B cell (primary cell): Measurements from ENCODE around the gene RNF166. TPM values are rescaled to one million over a fixed set of nuclear protein-coding genes. Genes with fewer than 3 reads are reported as not detected.

Source experiments
- ATAC-seq: fragments of 200-7000 bp; cut with Tn5 transposase; one replicate; pipeline ENCODE4 v1.10.0; 2021; ENCODE audit warnings: low read depth, mild to moderate bottlenecking, moderate number of reproducible peaks, moderate library complexity
- CTCF ChIA-PET: fragments of 350-600 bp; sonication (Branson Sonifier 250); formaldehyde crosslinking; loops from one replicate; lab custom pipeline; 2021; ENCODE audit warnings: antibody characterized with exemption, inconsistent platforms; lab: Charles Lee
- POLR2A ChIA-PET: fragments of 350-600 bp; sonication (Branson Sonifier 250); formaldehyde crosslinking; loops from one replicate; lab custom pipeline; 2021; ENCODE audit warnings: antibody characterized with exemption; lab: Charles Lee
- DNase-seq: peaks from one replicate; pipeline ENCODE4 v3.0.0; 2013
- H2AFZ ChIP-seq: 2 replicates; pipeline ENCODE4 v1.6.1; 2012; ENCODE audit warnings: mild to moderate bottlenecking, low read depth, low read length; ENCODE audit not compliant: insufficient read depth, poor library complexity, severe bottlenecking
- H3K27ac ChIP-seq, 2 donors: 1 replicate in 1 of 2; 2 replicates in 1 of 2; pipeline ENCODE4 v1.5.1; 2012 to 2013; ENCODE audit warnings: low read length in 2 of 2, mild to moderate bottlenecking in 2 of 2, moderate library complexity in 1 of 2
- H3K27me3 ChIP-seq, 4 experiments: fragments of 200-600 bp in 1 of 4; sonication (generic) in 1 of 4; replicated peaks in 1 of 4; 1 replicate in 2 of 4; 2 replicates in 2 of 4; pipeline versions ENCODE4 v1.6.1 to v1.7.0; 2013 to 2016; ENCODE audit warnings: low read length in 3 of 4, mild to moderate bottlenecking in 2 of 4, mixed read lengths in 1 of 4, moderate library complexity in 1 of 4; ENCODE audit not compliant: insufficient read depth in 4 of 4, control insufficient read depth in 3 of 4; ENCODE audit errors: control extremely low read depth in 1 of 4
- H3K36me3 ChIP-seq, 2 experiments: replicated peaks in 1 of 2; 1 replicate in 1 of 2; 2 replicates in 1 of 2; pipeline versions ENCODE4 v1.6.1 to v1.7.1; 2013; ENCODE audit warnings: low read length in 1 of 2; ENCODE audit not compliant: insufficient read depth in 2 of 2, control insufficient read depth in 1 of 2; ENCODE audit errors: control extremely low read depth in 1 of 2, extremely low read depth in 1 of 2
- H3K4me1 ChIP-seq, 2 donors: fragments of 200-600 bp in 1 of 2; sonication (generic) in 1 of 2; 1 replicate in 1 of 2; 2 replicates in 1 of 2; pipeline versions ENCODE4 v1.5.1 to v1.6.1; 2013 to 2017; ENCODE audit warnings: low read length in 2 of 2; ENCODE audit not compliant: control insufficient read depth in 2 of 2, insufficient read depth in 2 of 2
- H3K4me2 ChIP-seq: replicated peaks from 2 replicates; pipeline ENCODE3; 2012; ENCODE audit warnings: mild to moderate bottlenecking, low read depth, low read length; ENCODE audit not compliant: poor library complexity, severe bottlenecking
- H3K4me3 ChIP-seq, 5 experiments: fragments of 200-600 bp in 1 of 5; sonication (generic) in 1 of 5; 1 replicate in 3 of 5; 2 replicates in 2 of 5; pipeline versions ENCODE4 v1.5.1 to v1.7.0; 2011 to 2016; ENCODE audit warnings: low read length in 4 of 5, mild to moderate bottlenecking in 4 of 5, low read depth in 2 of 5, control low read depth in 1 of 5, moderate library complexity in 1 of 5; ENCODE audit not compliant: insufficient read depth in 1 of 5; ENCODE audit errors: control extremely low read depth in 1 of 5, extremely low read depth in 1 of 5
- H3K79me2 ChIP-seq: fragments of 200-600 bp; sonication (generic); one replicate; pipeline ENCODE4 v1.6.0; 2016; ENCODE audit warnings: low read length; ENCODE audit not compliant: control insufficient read depth, insufficient read depth
- H3K9ac ChIP-seq: fragments of 200-600 bp; sonication (generic); 2 replicates; pipeline ENCODE4 v1.6.1; 2017; ENCODE audit warnings: mild to moderate bottlenecking, low read length, moderate library complexity
- H3K9me3 ChIP-seq, 3 donors: one replicate each; pipeline versions ENCODE4 v1.6.1 to v1.7.1; 2013; ENCODE audit warnings: low read length in 2 of 3; ENCODE audit not compliant: control insufficient read depth in 2 of 3, insufficient read depth in 1 of 3; ENCODE audit errors: control extremely low read depth in 1 of 3
- H4K20me1 ChIP-seq: 2 replicates; pipeline ENCODE4 v1.6.0; 2012; ENCODE audit warnings: mild to moderate bottlenecking, low read length; ENCODE audit not compliant: insufficient read depth, control insufficient read depth, poor library complexity, severe bottlenecking
- H3K27ac Mint-ChIP-seq: one replicate; pipeline ENCODE4 v1.8.0; 2021; ENCODE audit warnings: mixed read lengths
- H3K27me3 Mint-ChIP-seq: one replicate; pipeline ENCODE4 v1.8.0; 2021; ENCODE audit warnings: mixed read lengths
- H3K4me1 Mint-ChIP-seq: one replicate; pipeline ENCODE4 v1.8.0; 2021; ENCODE audit warnings: mixed read lengths
- H3K4me3 Mint-ChIP-seq: one replicate; pipeline ENCODE4 v1.8.0; 2021; ENCODE audit warnings: mixed read lengths
- H3K9me3 Mint-ChIP-seq: one replicate; pipeline ENCODE4 v1.8.0; 2022; ENCODE audit warnings: mixed read lengths; ENCODE audit not compliant: insufficient read depth
- EZH2 ChIP-seq: IDR thresholded peaks from 2 replicates; pipeline ENCODE4 v1.6.1; 2012; ENCODE audit warnings: borderline replicate concordance, low read depth, mild to moderate bottlenecking, moderate library complexity, low read length; ENCODE audit not compliant: insufficient read depth, poor library complexity, severe bottlenecking
- WGBS: methylation state at CpG from one replicate; pipeline ENCODE4 v1.1.5; 2013; ENCODE audit warnings: missing lambda C conversion rate; ENCODE audit not compliant: insufficient coverage; 5-methylcytosine and 5-hydroxymethylcytosine counted together
- intact Hi-C: fragments of 100-400 bp; cut with micrococcal nuclease; formaldehyde crosslinking; loops from one replicate; pipeline ENCODE4 v1.10.0; 2022
- polyA plus RNA-seq: library from polyadenylated mRNA; depleted of rRNA; stranded (reverse); fragments of >200 nt; gene quantifications from 2 replicates; pipeline ENCODE4 v1.2.3, GENCODE V29; 2012
- total RNA-seq, 2 donors: library from RNA; stranded (reverse); fragments of 120-200 nt in 1 of 2; gene quantifications; 1 replicate in 1 of 2; 2 replicates in 1 of 2; pipeline versions ENCODE4 v1.2.3 to v1.2.4, GENCODE V29; 2013 to 2022
- TF ChIP-seq, protein P1 (sequence below): fragments of 200-600 bp; IDR thresholded peaks from one replicate; pipeline ENCODE4 v1.8.0; 2022; ENCODE audit warnings: antibody characterized with exemption, mild to moderate bottlenecking

RNF166 gene
- total and polyA plus RNA-seq, 2 donors (not counting 1 experiment from before 2014, with no cell fraction given): 64.1 to 65.0 TPM

DNA sequence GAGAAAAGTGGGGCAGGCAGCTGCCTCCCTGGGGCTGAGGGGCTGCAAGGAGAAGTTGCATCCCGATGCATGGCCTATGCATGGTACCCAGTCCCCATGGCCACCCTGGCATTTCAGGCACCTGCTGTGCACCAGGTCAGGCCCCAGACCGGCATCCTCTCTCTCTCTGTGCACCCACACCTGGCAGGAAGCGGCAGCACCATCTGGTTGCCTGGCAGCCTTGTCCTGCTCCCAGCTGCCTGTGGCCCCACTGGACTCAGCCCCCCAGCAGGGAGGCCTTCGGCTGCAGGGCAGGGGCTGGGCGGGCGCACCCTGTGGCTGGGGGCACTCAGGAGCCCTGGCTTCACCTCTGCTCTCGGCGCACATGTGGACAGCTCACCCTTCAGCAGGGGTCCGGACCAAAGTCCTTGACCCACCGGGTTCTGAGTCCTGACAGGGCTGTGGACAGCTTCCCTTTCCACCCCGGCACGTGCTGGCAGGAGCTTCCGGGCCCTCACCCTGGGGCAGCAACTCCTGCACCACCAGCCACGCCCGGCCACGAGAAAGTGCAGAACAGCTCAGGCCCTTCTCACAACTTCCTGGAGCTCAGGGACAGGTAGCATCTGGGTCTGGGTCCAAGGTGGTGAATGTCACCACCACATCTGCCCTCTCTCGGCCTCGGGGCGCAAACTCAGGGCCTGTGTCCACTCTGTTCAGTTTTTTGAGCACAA, 36.8 kb upstream of the RNF166 start:
- no peaks in the 10 kb centered on the region for H3K9me3 Mint-ChIP-seq
- no peak overlapping the region for H3K9ac ChIP-seq
- ATAC-seq: no peak
- H4K20me1 ChIP-seq: peaks cover 54% of the 10 kb centered on the region
- H2AFZ ChIP-seq: no peak overlapping the region
- TF ChIP-seq, protein P1, sequence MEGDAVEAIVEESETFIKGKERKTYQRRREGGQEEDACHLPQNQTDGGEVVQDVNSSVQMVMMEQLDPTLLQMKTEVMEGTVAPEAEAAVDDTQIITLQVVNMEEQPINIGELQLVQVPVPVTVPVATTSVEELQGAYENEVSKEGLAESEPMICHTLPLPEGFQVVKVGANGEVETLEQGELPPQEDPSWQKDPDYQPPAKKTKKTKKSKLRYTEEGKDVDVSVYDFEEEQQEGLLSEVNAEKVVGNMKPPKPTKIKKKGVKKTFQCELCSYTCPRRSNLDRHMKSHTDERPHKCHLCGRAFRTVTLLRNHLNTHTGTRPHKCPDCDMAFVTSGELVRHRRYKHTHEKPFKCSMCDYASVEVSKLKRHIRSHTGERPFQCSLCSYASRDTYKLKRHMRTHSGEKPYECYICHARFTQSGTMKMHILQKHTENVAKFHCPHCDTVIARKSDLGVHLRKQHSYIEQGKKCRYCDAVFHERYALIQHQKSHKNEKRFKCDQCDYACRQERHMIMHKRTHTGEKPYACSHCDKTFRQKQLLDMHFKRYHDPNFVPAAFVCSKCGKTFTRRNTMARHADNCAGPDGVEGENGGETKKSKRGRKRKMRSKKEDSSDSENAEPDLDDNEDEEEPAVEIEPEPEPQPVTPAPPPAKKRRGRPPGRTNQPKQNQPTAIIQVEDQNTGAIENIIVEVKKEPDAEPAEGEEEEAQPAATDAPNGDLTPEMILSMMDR: no peak
- TF ChIP-seq EZH2: no peak
- CTCF ChIA-PET: interaction anchor here (0.7 to 13.1 kb wide), 9 partner anchors 8 to 814 kb away, joined by 3 to 138 read pairs (median 3); partner anchors contain the start of genes CDH15 and PIEZO1
- peaks cover 45 to 60% of the 10 kb centered on the region in 2 donors for H3K4me1 ChIP-seq
- H3K27ac Mint-ChIP-seq: no peak overlapping the region
- H3K4me2 ChIP-seq: peak overlapping the region; percentile 88
- 80% methylated on average over 18 of the region's 19 CpGs for WGBS
- no peak overlapping the region for H3K4me3 Mint-ChIP-seq
- H3K4me3 ChIP-seq: no peak overlapping the region
- H3K27me3 Mint-ChIP-seq: no peaks in the 10 kb centered on the region
- POLR2A ChIA-PET: interaction anchor here (0.5 to 0.6 kb wide), 2 partner anchors 60 to 110 kb away, joined by 3 to 5 read pairs; no protein-coding TSS in a partner anchor
- no peaks in the 10 kb centered on the region for H3K27me3 ChIP-seq
- H3K4me1 Mint-ChIP-seq: peaks cover 47% of the 10 kb centered on the region
- no peaks in the 10 kb centered on the region for H3K9me3 ChIP-seq
- H3K36me3 ChIP-seq: peaks cover 0 to 15% of the 10 kb centered on the region in 2 experiments
- H3K79me2 ChIP-seq: peaks cover 35% of the 10 kb centered on the region
- intact Hi-C loops: no loop called here
- no peak overlapping the region for H3K27ac ChIP-seq
- no peak for DNase-seq

DNA sequence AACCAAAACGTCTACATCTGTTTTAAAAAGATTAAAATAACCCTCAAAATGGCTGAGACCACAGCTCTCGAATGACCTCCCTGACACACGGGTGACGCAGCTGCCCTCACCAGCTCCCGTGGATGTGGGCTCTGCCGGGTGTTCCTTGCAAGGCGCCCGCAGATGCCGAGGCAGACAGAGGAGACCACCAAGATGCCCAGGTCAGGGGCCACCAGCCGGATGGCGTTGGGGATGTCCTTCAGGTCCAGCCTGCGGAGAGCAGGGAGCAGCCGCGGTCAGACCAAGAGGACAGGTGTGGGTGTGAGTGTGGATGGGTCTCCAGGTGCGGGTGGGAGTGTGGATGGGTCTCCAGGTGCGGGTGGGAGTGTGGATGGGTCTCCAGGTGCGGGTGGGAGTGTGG, 35.2 kb upstream of the RNF166 start:
- Mint-ChIP-seq H3K27me3 (no peaks in the 10 kb centered on the region), H3K4me1 (peaks cover 37% of the 10 kb centered on the region), H3K27ac (no peak overlapping the region), H3K9me3 (no peaks in the 10 kb centered on the region), H3K4me3 (no peak overlapping the region)
- Histone ChIP-seq H3K9ac (no peak overlapping the region), H3K4me3 (no peak overlapping the region), H3K4me1 (peaks cover 40 to 58% of the 10 kb centered on the region in 2 donors), H2AFZ (no peak overlapping the region), H3K27me3 (no peaks in the 10 kb centered on the region), H3K36me3 (peaks cover 0 to 16% of the 10 kb centered on the region in 2 experiments), H4K20me1 (peaks cover 70% of the 10 kb centered on the region), H3K4me2 (no peak overlapping the region), H3K27ac (no peak overlapping the region), H3K79me2 (peaks cover 40% of the 10 kb centered on the region), H3K9me3 (no peaks in the 10 kb centered on the region)
- DNase-seq: no peak
- ATAC-seq: no peak
- ChIA-PET CTCF (interaction anchor here (13.1 kb wide), 1 partner anchor 42 kb away, joined by 138 read pairs; the partner anchor contains the start of gene PIEZO1), POLR2A (no interaction called here)
- 95% methylated on average over 16 of the region's 17 CpGs for WGBS
- intact Hi-C loops: no loop called here
- TF ChIP-seq, protein P1: no peak
- no peak for TF ChIP-seq EZH2
